ENCODE results near the gene CHRNA1. TPM values are rescaled to one million over a fixed set of nuclear protein-coding genes. Genes with fewer than 3 reads are reported as not detected.

CHRNA1 gene
- total and polyA plus RNA-seq, 9 of the 15 experiments (the other 6 are each of a cell fraction or from before 2014, with no cell fraction given) = not detected

GRCh38 chr2:174796319-174796771 is 32.1 kb upstream of the CHRNA1 start:
- H3K27me3 ChIP-seq (ENCODE audit: control insufficient read depth in 2 of 2, insufficient read depth in 2 of 2, low read length in 2 of 2) = peaks cover 4 to 21% of the 10 kb centered on the region in 2 experiments; a peak in 3 of 5 replicates
- DNase-seq (ENCODE audit: extremely low read depth in 1 of 4, low spot score in 3 of 4) (no peak), ATAC-seq (no peak), FAIRE-seq (no peak)
- ChIA-PET CTCF (ENCODE audit: low intra/inter-chr PET ratio) (no interaction called here), POLR2A (interaction anchor here (0.9 to 1.2 kb wide), 2 partner anchors 13 to 23 kb away, joined by 3 read pairs; no protein-coding TSS in a partner anchor)
- intact Hi-C loops (cut with micrococcal nuclease) (no loop called here), in situ Hi-C loops (cut with MboI) (no loop called here)
- H4K20me1 ChIP-seq (replicated peaks; ENCODE audit: control insufficient read depth, insufficient read depth, low read length) = no peaks in the 10 kb centered on the region
- H3K79me2 ChIP-seq (ENCODE audit: control insufficient read depth, insufficient read depth, low read length) = no peaks in the 10 kb centered on the region
- no peak overlapping the region for H3K4me2 ChIP-seq (ENCODE audit: insufficient read depth, low read length)
- H3K4me3 ChIP-seq = no peak overlapping the region
- no peak overlapping the region for H3K9ac ChIP-seq (ENCODE audit: insufficient read depth in 1 of 2, low read depth in 2 of 2, low read length in 2 of 2)
- H3K27ac ChIP-seq (ENCODE audit: extremely low read depth, low read depth, low read length) = no peak overlapping the region
- BruUV-seq (replicated peaks) = no TSS peak
- no peak overlapping the region for H2AFZ ChIP-seq (ENCODE audit: low read depth, low read length)
- TF ChIP-seq HLTF (IDR thresholded peaks at IDR 0.05) (no peak), BRF2 (IDR thresholded peaks at IDR 0.05; ENCODE audit: borderline replicate concordance, insufficient read depth, insufficient read length) (no peak), KDM1A (IDR thresholded peaks at IDR 0.05) (no peak), RCOR1 (IDR thresholded peaks at IDR 0.05; ENCODE audit: borderline replicate concordance in 1 of 2, low read depth in 2 of 2, low read length in 2 of 2) (no peak), RUNX1 (IDR thresholded peaks at IDR 0.05; ENCODE audit: low read depth) (no peak), CHD2 (IDR thresholded peaks at IDR 0.05; ENCODE audit: low read depth, low read length) (no peak), ELF1 (tag; IDR thresholded peaks at IDR 0.05) (no peak), NFIX (CRISPR knock-in tag; IDR thresholded peaks at IDR 0.05; ENCODE audit: low read depth) (no peak), ZNF318 (IDR thresholded peaks at IDR 0.05; ENCODE audit: borderline replicate concordance in 1 of 2, low read depth in 1 of 2) (no peak)
- no peaks in the 10 kb centered on the region for H3K9me3 ChIP-seq (replicated peaks; ENCODE audit: control insufficient read depth, insufficient read depth, low read depth, low read length)
- no peaks in the 10 kb centered on the region for H3K9me1 ChIP-seq (ENCODE audit: control insufficient read depth, insufficient read depth, low read length)
- H3K4me1 ChIP-seq (replicated peaks in 1 of 2; ENCODE audit: control insufficient read depth in 2 of 2, insufficient read depth in 2 of 2, low read length in 2 of 2) = no peaks in the 10 kb centered on the region
- H3K36me3 ChIP-seq (ENCODE audit: control insufficient read depth, insufficient read depth, low read length) = no peaks in the 10 kb centered on the region

All from K562 (cell line).